ENCODE data around the gene TMEM80. TPM values are rescaled to one million over a fixed set of nuclear protein-coding genes. Genes with fewer than 3 reads are reported as not detected.

The TMEM80 gene
- total and polyA plus RNA-seq, 2 experiments from 2014 or later: 12.8 to 25.4 TPM

DNA sequence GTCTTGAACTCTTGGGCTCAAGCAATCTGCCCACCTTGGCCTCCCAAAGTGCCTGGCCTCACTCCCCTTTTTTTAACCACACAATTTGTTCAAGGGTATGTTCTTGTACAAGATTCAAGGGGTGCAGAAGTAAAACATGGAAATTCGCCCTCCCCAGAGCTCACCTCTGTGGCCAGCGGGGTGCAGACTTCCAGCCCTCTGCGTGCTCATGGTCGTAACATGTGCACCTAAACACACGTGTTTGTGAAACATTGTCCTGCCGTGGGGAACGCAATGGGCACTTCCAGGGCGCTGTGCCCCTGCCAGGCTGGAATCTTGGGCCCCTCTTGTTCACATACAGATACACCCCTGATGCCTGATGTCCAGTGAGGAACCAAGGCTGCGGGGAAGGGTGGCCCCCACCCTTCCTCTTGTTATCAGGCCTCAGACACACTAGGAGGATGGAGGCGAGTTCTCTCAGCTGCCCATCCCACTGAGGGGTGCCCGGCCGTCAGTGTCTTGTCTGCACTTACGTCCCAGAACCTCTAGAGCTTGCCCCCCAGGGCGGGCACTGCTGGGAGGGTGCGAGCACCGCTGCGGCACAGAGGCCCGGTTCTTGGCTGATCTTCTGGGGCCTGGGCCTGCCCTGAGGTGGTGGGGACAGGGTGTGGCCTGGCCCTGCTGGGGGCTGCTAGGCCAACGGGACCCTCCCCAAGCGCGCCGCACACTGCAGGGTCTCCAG, 6.3 kb downstream of the TMEM80 start:
- TF ChIP-seq, protein P1, sequence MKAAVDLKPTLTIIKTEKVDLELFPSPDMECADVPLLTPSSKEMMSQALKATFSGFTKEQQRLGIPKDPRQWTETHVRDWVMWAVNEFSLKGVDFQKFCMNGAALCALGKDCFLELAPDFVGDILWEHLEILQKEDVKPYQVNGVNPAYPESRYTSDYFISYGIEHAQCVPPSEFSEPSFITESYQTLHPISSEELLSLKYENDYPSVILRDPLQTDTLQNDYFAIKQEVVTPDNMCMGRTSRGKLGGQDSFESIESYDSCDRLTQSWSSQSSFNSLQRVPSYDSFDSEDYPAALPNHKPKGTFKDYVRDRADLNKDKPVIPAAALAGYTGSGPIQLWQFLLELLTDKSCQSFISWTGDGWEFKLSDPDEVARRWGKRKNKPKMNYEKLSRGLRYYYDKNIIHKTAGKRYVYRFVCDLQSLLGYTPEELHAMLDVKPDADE (IDR thresholded peaks at IDR 0.05): no peak
- TF ChIP-seq EZH2 (IDR thresholded peaks at IDR 0.05; ENCODE audit: low read depth, unreplicated experiment): no peak
- TF ChIP-seq, protein P2, sequence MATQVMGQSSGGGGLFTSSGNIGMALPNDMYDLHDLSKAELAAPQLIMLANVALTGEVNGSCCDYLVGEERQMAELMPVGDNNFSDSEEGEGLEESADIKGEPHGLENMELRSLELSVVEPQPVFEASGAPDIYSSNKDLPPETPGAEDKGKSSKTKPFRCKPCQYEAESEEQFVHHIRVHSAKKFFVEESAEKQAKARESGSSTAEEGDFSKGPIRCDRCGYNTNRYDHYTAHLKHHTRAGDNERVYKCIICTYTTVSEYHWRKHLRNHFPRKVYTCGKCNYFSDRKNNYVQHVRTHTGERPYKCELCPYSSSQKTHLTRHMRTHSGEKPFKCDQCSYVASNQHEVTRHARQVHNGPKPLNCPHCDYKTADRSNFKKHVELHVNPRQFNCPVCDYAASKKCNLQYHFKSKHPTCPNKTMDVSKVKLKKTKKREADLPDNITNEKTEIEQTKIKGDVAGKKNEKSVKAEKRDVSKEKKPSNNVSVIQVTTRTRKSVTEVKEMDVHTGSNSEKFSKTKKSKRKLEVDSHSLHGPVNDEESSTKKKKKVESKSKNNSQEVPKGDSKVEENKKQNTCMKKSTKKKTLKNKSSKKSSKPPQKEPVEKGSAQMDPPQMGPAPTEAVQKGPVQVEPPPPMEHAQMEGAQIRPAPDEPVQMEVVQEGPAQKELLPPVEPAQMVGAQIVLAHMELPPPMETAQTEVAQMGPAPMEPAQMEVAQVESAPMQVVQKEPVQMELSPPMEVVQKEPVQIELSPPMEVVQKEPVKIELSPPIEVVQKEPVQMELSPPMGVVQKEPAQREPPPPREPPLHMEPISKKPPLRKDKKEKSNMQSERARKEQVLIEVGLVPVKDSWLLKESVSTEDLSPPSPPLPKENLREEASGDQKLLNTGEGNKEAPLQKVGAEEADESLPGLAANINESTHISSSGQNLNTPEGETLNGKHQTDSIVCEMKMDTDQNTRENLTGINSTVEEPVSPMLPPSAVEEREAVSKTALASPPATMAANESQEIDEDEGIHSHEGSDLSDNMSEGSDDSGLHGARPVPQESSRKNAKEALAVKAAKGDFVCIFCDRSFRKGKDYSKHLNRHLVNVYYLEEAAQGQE (IDR thresholded peaks at IDR 0.05; ENCODE audit: unreplicated experiment): no peak
- TF ChIP-seq ZNF114 (CRISPR knock-in tag; IDR thresholded peaks at IDR 0.05): no peak
- TF ChIP-seq POLR2AphosphoS5 (IDR thresholded peaks at IDR 0.05; ENCODE audit: low read depth): no peak
- TF ChIP-seq, protein P3, sequence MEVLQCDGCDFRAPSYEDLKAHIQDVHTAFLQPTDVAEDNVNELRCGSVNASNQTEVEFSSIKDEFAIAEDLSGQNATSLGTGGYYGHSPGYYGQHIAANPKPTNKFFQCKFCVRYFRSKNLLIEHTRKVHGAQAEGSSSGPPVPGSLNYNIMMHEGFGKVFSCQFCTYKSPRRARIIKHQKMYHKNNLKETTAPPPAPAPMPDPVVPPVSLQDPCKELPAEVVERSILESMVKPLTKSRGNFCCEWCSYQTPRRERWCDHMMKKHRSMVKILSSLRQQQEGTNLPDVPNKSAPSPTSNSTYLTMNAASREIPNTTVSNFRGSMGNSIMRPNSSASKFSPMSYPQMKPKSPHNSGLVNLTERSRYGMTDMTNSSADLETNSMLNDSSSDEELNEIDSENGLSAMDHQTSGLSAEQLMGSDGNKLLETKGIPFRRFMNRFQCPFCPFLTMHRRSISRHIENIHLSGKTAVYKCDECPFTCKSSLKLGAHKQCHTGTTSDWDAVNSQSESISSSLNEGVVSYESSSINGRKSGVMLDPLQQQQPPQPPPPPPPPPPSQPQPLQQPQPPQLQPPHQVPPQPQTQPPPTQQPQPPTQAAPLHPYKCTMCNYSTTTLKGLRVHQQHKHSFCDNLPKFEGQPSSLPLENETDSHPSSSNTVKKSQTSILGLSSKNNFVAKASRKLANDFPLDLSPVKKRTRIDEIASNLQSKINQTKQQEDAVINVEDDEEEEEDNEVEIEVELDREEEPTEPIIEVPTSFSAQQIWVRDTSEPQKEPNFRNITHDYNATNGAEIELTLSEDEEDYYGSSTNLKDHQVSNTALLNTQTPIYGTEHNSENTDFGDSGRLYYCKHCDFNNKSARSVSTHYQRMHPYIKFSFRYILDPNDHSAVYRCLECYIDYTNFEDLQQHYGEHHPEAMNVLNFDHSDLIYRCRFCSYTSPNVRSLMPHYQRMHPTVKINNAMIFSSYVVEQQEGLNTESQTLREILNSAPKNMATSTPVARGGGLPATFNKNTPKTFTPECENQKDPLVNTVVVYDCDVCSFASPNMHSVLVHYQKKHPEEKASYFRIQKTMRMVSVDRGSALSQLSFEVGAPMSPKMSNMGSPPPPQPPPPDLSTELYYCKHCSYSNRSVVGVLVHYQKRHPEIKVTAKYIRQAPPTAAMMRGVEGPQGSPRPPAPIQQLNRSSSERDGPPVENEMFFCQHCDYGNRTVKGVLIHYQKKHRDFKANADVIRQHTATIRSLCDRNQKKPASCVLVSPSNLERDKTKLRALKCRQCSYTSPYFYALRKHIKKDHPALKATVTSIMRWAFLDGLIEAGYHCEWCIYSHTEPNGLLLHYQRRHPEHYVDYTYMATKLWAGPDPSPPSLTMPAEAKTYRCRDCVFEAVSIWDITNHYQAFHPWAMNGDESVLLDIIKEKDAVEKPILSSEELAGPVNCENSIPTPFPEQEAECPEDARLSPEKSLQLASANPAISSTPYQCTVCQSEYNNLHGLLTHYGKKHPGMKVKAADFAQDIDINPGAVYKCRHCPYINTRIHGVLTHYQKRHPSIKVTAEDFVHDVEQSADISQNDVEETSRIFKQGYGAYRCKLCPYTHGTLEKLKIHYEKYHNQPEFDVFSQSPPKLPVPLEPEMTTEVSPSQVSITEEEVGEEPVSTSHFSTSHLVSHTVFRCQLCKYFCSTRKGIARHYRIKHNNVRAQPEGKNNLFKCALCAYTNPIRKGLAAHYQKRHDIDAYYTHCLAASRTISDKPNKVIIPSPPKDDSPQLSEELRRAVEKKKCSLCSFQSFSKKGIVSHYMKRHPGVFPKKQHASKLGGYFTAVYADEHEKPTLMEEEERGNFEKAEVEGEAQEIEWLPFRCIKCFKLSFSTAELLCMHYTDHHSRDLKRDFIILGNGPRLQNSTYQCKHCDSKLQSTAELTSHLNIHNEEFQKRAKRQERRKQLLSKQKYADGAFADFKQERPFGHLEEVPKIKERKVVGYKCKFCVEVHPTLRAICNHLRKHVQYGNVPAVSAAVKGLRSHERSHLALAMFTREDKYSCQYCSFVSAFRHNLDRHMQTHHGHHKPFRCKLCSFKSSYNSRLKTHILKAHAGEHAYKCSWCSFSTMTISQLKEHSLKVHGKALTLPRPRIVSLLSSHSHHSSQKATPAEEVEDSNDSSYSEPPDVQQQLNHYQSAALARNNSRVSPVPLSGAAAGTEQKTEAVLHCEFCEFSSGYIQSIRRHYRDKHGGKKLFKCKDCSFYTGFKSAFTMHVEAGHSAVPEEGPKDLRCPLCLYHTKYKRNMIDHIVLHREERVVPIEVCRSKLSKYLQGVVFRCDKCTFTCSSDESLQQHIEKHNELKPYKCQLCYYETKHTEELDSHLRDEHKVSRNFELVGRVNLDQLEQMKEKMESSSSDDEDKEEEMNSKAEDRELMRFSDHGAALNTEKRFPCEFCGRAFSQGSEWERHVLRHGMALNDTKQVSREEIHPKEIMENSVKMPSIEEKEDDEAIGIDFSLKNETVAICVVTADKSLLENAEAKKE (CRISPR knock-in tag; IDR thresholded peaks at IDR 0.05): no peak
- TF ChIP-seq, protein P4, sequence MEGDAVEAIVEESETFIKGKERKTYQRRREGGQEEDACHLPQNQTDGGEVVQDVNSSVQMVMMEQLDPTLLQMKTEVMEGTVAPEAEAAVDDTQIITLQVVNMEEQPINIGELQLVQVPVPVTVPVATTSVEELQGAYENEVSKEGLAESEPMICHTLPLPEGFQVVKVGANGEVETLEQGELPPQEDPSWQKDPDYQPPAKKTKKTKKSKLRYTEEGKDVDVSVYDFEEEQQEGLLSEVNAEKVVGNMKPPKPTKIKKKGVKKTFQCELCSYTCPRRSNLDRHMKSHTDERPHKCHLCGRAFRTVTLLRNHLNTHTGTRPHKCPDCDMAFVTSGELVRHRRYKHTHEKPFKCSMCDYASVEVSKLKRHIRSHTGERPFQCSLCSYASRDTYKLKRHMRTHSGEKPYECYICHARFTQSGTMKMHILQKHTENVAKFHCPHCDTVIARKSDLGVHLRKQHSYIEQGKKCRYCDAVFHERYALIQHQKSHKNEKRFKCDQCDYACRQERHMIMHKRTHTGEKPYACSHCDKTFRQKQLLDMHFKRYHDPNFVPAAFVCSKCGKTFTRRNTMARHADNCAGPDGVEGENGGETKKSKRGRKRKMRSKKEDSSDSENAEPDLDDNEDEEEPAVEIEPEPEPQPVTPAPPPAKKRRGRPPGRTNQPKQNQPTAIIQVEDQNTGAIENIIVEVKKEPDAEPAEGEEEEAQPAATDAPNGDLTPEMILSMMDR (conservative IDR thresholded peaks at IDR 0.05; ENCODE audit: low read depth in 2 of 2): no peak
- TF ChIP-seq JUNB (IDR thresholded peaks at IDR 0.05; ENCODE audit: unreplicated experiment): no peak
- no peak for TF ChIP-seq CREB1 (CRISPR knock-in tag; IDR thresholded peaks at IDR 0.05; ENCODE audit: low read depth)
- no peak for TF ChIP-seq EZH2phosphoT487 (IDR thresholded peaks at IDR 0.05; ENCODE audit: unreplicated experiment)
- no peak for TF ChIP-seq NANOG (IDR thresholded peaks at IDR 0.05; ENCODE audit: borderline replicate concordance)
- TF ChIP-seq ZNF331 (CRISPR knock-in tag; IDR thresholded peaks at IDR 0.05; ENCODE audit: low read depth): no peak
- no peak for TF ChIP-seq STAT1 (IDR thresholded peaks at IDR 0.05; ENCODE audit: unreplicated experiment)
- Histone ChIP-seq H3K4me3 (no peak overlapping the region), H3K79me2 (replicated peaks; ENCODE audit: insufficient read depth) (0 out of 2 replicates have a peak, but pooled peaks cover under 1% of the 10 kb centered on the region), H3K4me2 (no peak overlapping the region), H3K27me3 (ENCODE audit: insufficient read depth) (no peaks in the 10 kb centered on the region), H4K20me1 (replicated peaks; ENCODE audit: insufficient read depth) (peaks cover 5% of the 10 kb centered on the region), H3K9me2 (ENCODE audit: insufficient read depth) (no peaks in the 10 kb centered on the region), H3K4me1 (ENCODE audit: insufficient read depth) (peaks cover 17% of the 10 kb centered on the region), H3K36me3 (ENCODE audit: insufficient read depth) (no peaks in the 10 kb centered on the region), H3F3A (replicated peaks; ENCODE audit: low read depth) (peaks cover 29% of the 10 kb centered on the region; the same call in 1 of the 2 replicates), H3K27ac (ENCODE audit: low read depth) (no peak overlapping the region), H2AFZ (no peak overlapping the region)
- Mint-ChIP-seq H3K27ac (no peak overlapping the region), H3K36me3 (ENCODE audit: low read depth) (no peaks in the 10 kb centered on the region; the same call in 2 of the 3 replicates), H3K9me3 (no peaks in the 10 kb centered on the region), H3K27me3 (ENCODE audit: insufficient read depth, low read depth, poor library complexity) (peaks cover 9% of the 10 kb centered on the region), H3K4me1 (peaks cover 18% of the 10 kb centered on the region), H3K4me3 (no peak overlapping the region)
- no peak for ATAC-seq
- DNase-seq (ENCODE audit: low spot score): no peak
